Left ventricle myocardium inferior (tissue), 1 donor: ENCODE data around the gene ATXN10. TPM values are rescaled to one million over a fixed set of nuclear protein-coding genes. Genes with fewer than 3 reads are reported as not detected.

Experiments
- DNase-seq: peaks from one replicate; pipeline ENCODE4 v3.0.0-alpha.2; 2020
- H3K27ac ChIP-seq: fragments of 200-600 bp; replicated peaks from 2 replicates; pipeline ENCODE4 v1.8.0; 2021
- H3K27me3 ChIP-seq: fragments of 200-600 bp; 2 replicates; pipeline ENCODE4 v1.8.0; 2021; ENCODE audit warnings: low read depth
- H3K36me3 ChIP-seq: fragments of 200-600 bp; 2 replicates; pipeline ENCODE4 v1.8.0; 2021
- H3K4me1 ChIP-seq: fragments of 200-600 bp; 2 replicates; pipeline ENCODE4 v1.8.0; 2021
- H3K4me3 ChIP-seq: fragments of 200-600 bp; 2 replicates; pipeline ENCODE4 v1.8.0; 2021; ENCODE audit warnings: mild to moderate bottlenecking, moderate library complexity
- H3K9me3 ChIP-seq: fragments of 200-600 bp; replicated peaks from 2 replicates; pipeline ENCODE4 v1.8.0; 2021
- CTCF ChIP-seq: fragments of 200-600 bp; IDR thresholded peaks from 2 replicates; pipeline ENCODE4 v1.8.0; 2021; ENCODE audit warnings: antibody characterized with exemption, mild to moderate bottlenecking, borderline replicate concordance
- intact Hi-C: fragments of 100-400 bp; cut with micrococcal nuclease; formaldehyde crosslinking; loops from one replicate; pipeline ENCODE4 v1.11.0; 2022
- total RNA-seq: library from RNA; stranded (reverse); fragmentation: NEBNext Ultra II Directional; extraction: Animal tissue kit (Norgen Biotek cat#: 25700); gene quantifications from one replicate; pipeline ENCODE4 v1.2.1, GENCODE V29; 2021
- donor health status: DM: no; HTN: yes; CAD: no; lungs with severe emphysema.

Gene ATXN10
- total RNA-seq, 1 donor from 2014 or later, result 148 TPM

DNA sequence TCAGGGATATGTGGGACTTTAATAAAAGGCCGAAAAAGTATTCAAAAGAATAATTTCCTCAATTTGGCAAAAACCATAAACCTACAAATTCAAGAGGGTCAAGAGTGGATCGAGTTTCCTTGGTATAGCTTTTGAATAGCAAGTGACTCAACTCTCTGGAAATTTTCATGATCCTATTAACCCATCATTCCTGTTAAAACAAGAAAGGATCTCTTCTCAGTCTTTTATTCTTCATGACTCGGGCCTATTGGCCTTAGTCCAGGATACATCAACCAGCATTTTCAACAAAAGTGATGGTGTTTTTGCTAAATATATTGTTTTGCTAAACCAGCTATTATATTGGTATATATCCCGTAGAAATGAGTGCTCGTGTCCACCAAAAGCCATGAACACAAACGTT, 110.3 kb downstream of the ATXN10 start:
- H3K4me3 ChIP-seq, result no peak overlapping the region
- intact Hi-C loops, result no loop called here
- H3K4me1 ChIP-seq, result peaks cover 41% of the 10 kb centered on the region
- no peak for DNase-seq
- H3K27ac ChIP-seq, result no peak overlapping the region
- H3K9me3 ChIP-seq, result no peaks in the 10 kb centered on the region
- no peak for TF ChIP-seq CTCF
- H3K36me3 ChIP-seq, result no peaks in the 10 kb centered on the region
- no peaks in the 10 kb centered on the region for H3K27me3 ChIP-seq

- no peak for DNase-seq
- no peaks in the 10 kb centered on the region for H3K36me3 ChIP-seq
- no peak for TF ChIP-seq CTCF
- no peaks in the 10 kb centered on the region for H3K9me3 ChIP-seq
- H3K27ac ChIP-seq, result peak overlapping the region; percentile 37
- H3K4me3 ChIP-seq, result no peak overlapping the region
- intact Hi-C loops, result no loop called here
- peaks cover 41% of the 10 kb centered on the region for H3K4me1 ChIP-seq
- no peaks in the 10 kb centered on the region for H3K27me3 ChIP-seq
Observed at GRCh38 chr22:45783021-45783420, 111.4 kb downstream of the ATXN10 start.

GRCh38 chr22:45783690-45784089, 112.1 kb downstream of the ATXN10 start:
- H3K27me3 ChIP-seq, result no peaks in the 10 kb centered on the region
- H3K4me1 ChIP-seq, result peaks cover 41% of the 10 kb centered on the region
- TF ChIP-seq CTCF, result no peak
- H3K27ac ChIP-seq, result peak overlapping the region; percentile 37
- no peaks in the 10 kb centered on the region for H3K36me3 ChIP-seq
- intact Hi-C loops, result no loop called here
- no peak for DNase-seq
- no peaks in the 10 kb centered on the region for H3K9me3 ChIP-seq
- H3K4me3 ChIP-seq, result no peak overlapping the region

GRCh38 chr22:45784357-45785277, 113.0 kb downstream of the ATXN10 start:
- peaks cover 41% of the 10 kb centered on the region for H3K4me1 ChIP-seq
- H3K27ac ChIP-seq, result peak overlapping the region; percentile 37
- no peak overlapping the region for H3K4me3 ChIP-seq
- no peak for TF ChIP-seq CTCF
- no peaks in the 10 kb centered on the region for H3K9me3 ChIP-seq
- H3K27me3 ChIP-seq, result no peaks in the 10 kb centered on the region
- DNase-seq, result peak; percentile 19
- H3K36me3 ChIP-seq, result no peaks in the 10 kb centered on the region
- intact Hi-C loops, result no loop called here

GRCh38 chr22:45785458-45785857, 113.8 kb downstream of the ATXN10 start:
- no peak for TF ChIP-seq CTCF
- peaks cover 41% of the 10 kb centered on the region for H3K4me1 ChIP-seq
- H3K27ac ChIP-seq, result no peak overlapping the region
- H3K27me3 ChIP-seq, result no peaks in the 10 kb centered on the region
- DNase-seq, result no peak
- no peak overlapping the region for H3K4me3 ChIP-seq
- intact Hi-C loops, result no loop called here
- no peaks in the 10 kb centered on the region for H3K36me3 ChIP-seq
- H3K9me3 ChIP-seq, result no peaks in the 10 kb centered on the region
